NB4 (cell line): Measurements from ENCODE around the gene TRIP12.
"Not testable (repeated sequence)": the region's sequence is repeated elsewhere in the genome, so short reads cannot be mapped to it uniquely, and the experiment has no call there.

Source experiments
- DNase-seq: peaks from one replicate; pipeline ENCODE4 v3.0.0; 2010; ENCODE audit warnings: low read depth
- H3K4me3 ChIP-seq: one replicate; pipeline ENCODE4 v1.5.1; 2011; ENCODE audit warnings: mild to moderate bottlenecking, low read depth, low read length, moderate library complexity
- CTCF ChIP-seq: IDR thresholded peaks from one replicate; pipeline ENCODE4 v1.5.1; 2012; ENCODE audit warnings: low read depth, low read length
- MYC ChIP-seq: IDR thresholded peaks from 2 replicates; pipeline ENCODE4 v1.6.1; 2011; ENCODE audit warnings: low read depth, low read length
- POLR2A ChIP-seq: IDR thresholded peaks from 2 replicates; pipeline ENCODE4 v1.6.1; 2011; ENCODE audit warnings: mild to moderate bottlenecking; ENCODE audit not compliant: insufficient read length; ENCODE audit errors: extremely low read depth
- TF ChIP-seq, protein P1 (sequence below): IDR thresholded peaks from 2 replicates; pipeline ENCODE4 v1.6.1; 2011; ENCODE audit warnings: low read depth, low read length

Gene TRIP12

DNA sequence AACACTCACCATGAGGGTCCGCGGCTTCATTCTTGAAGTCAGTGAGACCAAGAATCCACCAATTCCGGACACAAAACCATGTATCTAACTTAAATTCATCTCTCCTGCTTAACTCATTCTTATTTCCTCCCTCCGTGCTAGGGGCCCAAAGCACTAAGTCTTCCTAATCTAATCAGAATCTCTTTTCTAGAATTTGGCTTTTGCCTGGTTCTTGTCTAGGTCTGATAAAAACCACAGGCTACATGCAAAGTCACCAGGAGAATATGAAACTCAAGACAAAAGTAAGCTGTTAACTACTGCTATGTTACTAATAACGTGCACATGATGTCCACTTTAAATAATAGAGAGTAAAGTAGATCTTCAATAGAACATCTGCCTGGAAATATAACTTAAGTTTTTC is 69.9 kb downstream of the TRIP12 start:
- no peak overlapping the region for H3K4me3 ChIP-seq
- no peak for DNase-seq
- TF ChIP-seq, protein P1, sequence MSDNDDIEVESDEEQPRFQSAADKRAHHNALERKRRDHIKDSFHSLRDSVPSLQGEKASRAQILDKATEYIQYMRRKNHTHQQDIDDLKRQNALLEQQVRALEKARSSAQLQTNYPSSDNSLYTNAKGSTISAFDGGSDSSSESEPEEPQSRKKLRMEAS = no peak
- no peak for TF ChIP-seq CTCF
- no peak for TF ChIP-seq POLR2A
- TF ChIP-seq MYC = no peak

- not testable (repeated sequence) for DNase-seq, H3K4me3 ChIP-seq
Measured at GRCh38 chr2:229850355-229851275, 71.2 kb downstream of the TRIP12 start.

DNA sequence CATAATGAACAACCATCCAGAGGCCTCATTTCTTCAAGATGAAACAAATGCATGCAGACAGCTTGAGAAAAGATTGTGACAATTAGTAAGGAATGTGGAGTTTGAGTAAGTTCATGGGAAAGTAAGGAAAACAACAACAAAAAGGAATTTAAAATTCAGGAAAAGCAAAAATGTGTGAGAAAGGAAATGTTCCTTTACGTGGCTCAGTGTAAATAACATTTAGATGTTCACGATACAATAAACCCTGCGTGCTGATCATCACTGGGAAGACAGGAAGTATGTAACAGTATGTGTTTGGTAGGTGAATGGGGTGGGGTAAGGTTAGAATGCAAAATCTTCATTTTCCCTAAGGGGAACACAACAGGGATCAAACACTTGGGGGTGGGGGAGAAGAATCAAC is 72.7 kb downstream of the TRIP12 start:
- TF ChIP-seq MYC = no peak
- TF ChIP-seq, protein P1 = no peak
- TF ChIP-seq CTCF = no peak
- no peak for TF ChIP-seq POLR2A

GRCh38 chr2:229843613-229844012 is 78.2 kb downstream of the TRIP12 start:
- TF ChIP-seq CTCF (no peak), MYC (no peak), POLR2A (no peak)
- TF ChIP-seq, protein P1 = no peak
- H3K4me3 ChIP-seq = no peak overlapping the region
- DNase-seq = no peak

More for the DNA sequence above, 72.7 kb downstream of the TRIP12 start:
- DNase-seq = no peak
- no peak overlapping the region for H3K4me3 ChIP-seq

DNA sequence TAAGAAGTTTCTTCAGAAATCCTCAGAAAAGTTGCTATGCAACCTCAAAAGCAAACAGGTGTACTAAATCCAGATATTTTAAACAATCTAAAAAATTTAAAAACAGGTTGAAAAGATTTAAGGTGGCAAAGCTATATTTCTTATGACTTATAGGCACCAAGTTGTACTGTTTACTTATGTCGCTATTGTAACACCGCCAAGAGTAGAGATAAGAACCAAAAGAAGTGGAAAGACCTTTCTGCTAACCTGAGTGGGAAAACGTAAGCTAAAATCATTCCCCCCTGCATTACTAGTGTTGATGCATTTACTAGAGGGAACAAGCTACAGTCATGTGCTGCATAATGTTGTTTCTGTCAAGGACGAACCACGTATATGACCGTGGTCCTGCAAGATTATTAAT is 83.1 kb downstream of the TRIP12 start:
- no peak for DNase-seq
- H3K4me3 ChIP-seq = no peak overlapping the region
- TF ChIP-seq POLR2A = no peak
- no peak for TF ChIP-seq MYC
- TF ChIP-seq, protein P1 = no peak
- no peak for TF ChIP-seq CTCF

GRCh38 chr2:229836847-229837246 is 85.0 kb downstream of the TRIP12 start:
- DNase-seq = no peak
- TF ChIP-seq, protein P1 = no peak
- TF ChIP-seq POLR2A (no peak), CTCF (no peak), MYC (no peak)
- no peak overlapping the region for H3K4me3 ChIP-seq
